K562 (cell line): ENCODE measurements around the gene CCK. TPM values are rescaled to one million over a fixed set of nuclear protein-coding genes. Genes with fewer than 3 reads are reported as not detected.

ENCODE experiments used
- ATAC-seq: fragments of 200-7000 bp; cut with Tn5 transposase; 3 replicates; pipeline ENCODE4 v1.9.1; 2020; ENCODE audit warnings: moderate library complexity
- BruUV-seq: library from RNA; stranded (reverse); fragments of 400-500 nt; replicated peaks from 2 replicates; lab custom pipeline; 2021; lab: Mats Ljungman, UMichigan
- CTCF ChIA-PET: fragments of 300-600 bp; formaldehyde crosslinking; extraction: SDS; loops from one replicate; lab custom pipeline; 2021; ENCODE audit warnings: low intra/inter-chr PET ratio; lab: Yijun Ruan, JAX
- POLR2A ChIA-PET: fragments of 300-600, 350-650 bp; sonication (Branson Sonifier 250); formaldehyde crosslinking; extraction: SDS; loops from one replicate; lab custom pipeline; 2021; ENCODE audit warnings: antibody characterized with exemption, inconsistent platforms; lab: Yijun Ruan, JAX
- DNase-seq, 4 experiments: peaks; one replicate each; pipeline versions ENCODE4 v3.0.0 to v3.0.0-alpha.2; 2011 to 2018; ENCODE audit warnings: low spot score in 3 of 4, mixed read lengths in 3 of 4; ENCODE audit errors: extremely low read depth in 1 of 4
- FAIRE-seq: peaks from 2 replicates; lab custom pipeline; 2011; peaks lifted over from hg19 to GRCh38; lab: Jason Lieb, UNC
- H2AFZ ChIP-seq: 2 replicates; pipeline ENCODE4 v1.6.0; 2011; ENCODE audit warnings: low read depth, low read length, control low read depth, inconsistent platforms
- H3K27ac ChIP-seq: fragments of 200-600 bp; 3 replicates; pipeline ENCODE4 v1.8.0; 2011; ENCODE audit warnings: low read depth, mild to moderate bottlenecking, control low read depth, inconsistent platforms, low read length, moderate library complexity, mixed read lengths; ENCODE audit errors: extremely low read depth
- H3K27me3 ChIP-seq, 2 experiments: fragments of 300-600 bp in 1 of 2; 2 replicates in 1 of 2; 3 replicates in 1 of 2; pipeline versions ENCODE4 v1.6.0 to v1.8.0; 2011; ENCODE audit warnings: inconsistent platforms in 2 of 2, low read length in 2 of 2, mild to moderate bottlenecking in 1 of 2, mixed read lengths in 1 of 2, moderate library complexity in 1 of 2; ENCODE audit not compliant: control insufficient read depth in 2 of 2, insufficient read depth in 2 of 2
- H3K36me3 ChIP-seq: fragments of 300-600 bp; 3 replicates; pipeline ENCODE4 v1.8.0; 2011; ENCODE audit warnings: mild to moderate bottlenecking, low read length, inconsistent platforms; ENCODE audit not compliant: control insufficient read depth, insufficient read depth
- H3K4me1 ChIP-seq, 2 experiments: fragments of 200-600 bp in 1 of 2; replicated peaks in 1 of 2; 2 replicates in 1 of 2; 3 replicates in 1 of 2; pipeline versions ENCODE4 v1.5.1 to v1.8.0; 2011; ENCODE audit warnings: inconsistent platforms in 2 of 2, low read length in 2 of 2, mild to moderate bottlenecking in 1 of 2, mixed read lengths in 1 of 2, moderate library complexity in 1 of 2; ENCODE audit not compliant: control insufficient read depth in 2 of 2, insufficient read depth in 2 of 2
- H3K4me2 ChIP-seq: 2 replicates; pipeline ENCODE4 v1.6.1; 2011; ENCODE audit warnings: low read length, control low read depth, inconsistent platforms, mixed read lengths; ENCODE audit not compliant: insufficient read depth
- H3K4me3 ChIP-seq: fragments of 200-600 bp; sonication (generic), shearing (Covaris generic); 2 replicates; pipeline ENCODE4 v1.5.1; 2016; ENCODE audit warnings: control low read depth, inconsistent platforms
- H3K79me2 ChIP-seq: fragments of 200-600 bp; 3 replicates; pipeline ENCODE4 v1.8.0; 2011; ENCODE audit warnings: low read length, inconsistent platforms; ENCODE audit not compliant: control insufficient read depth, insufficient read depth
- H3K9ac ChIP-seq, 2 experiments: 2 replicates each; pipeline versions ENCODE4 v1.6.0 to v1.6.1; 2011; ENCODE audit warnings: low read depth in 2 of 2, low read length in 2 of 2, control low read depth in 1 of 2, inconsistent platforms in 1 of 2, mild to moderate bottlenecking in 1 of 2, mixed read lengths in 1 of 2; ENCODE audit not compliant: insufficient read depth in 1 of 2
- H3K9me1 ChIP-seq: one replicate; pipeline ENCODE4 v1.6.0; 2011; ENCODE audit warnings: inconsistent platforms, mild to moderate bottlenecking, low read length, moderate library complexity; ENCODE audit not compliant: control insufficient read depth, insufficient read depth
- H3K9me3 ChIP-seq: replicated peaks from 2 replicates; pipeline ENCODE4 v1.5.1; 2011; ENCODE audit warnings: low read depth, low read length, inconsistent platforms; ENCODE audit not compliant: control insufficient read depth, insufficient read depth
- H4K20me1 ChIP-seq: replicated peaks from 2 replicates; pipeline ENCODE4 v1.6.1; 2011; ENCODE audit warnings: low read length, inconsistent platforms, mixed read lengths; ENCODE audit not compliant: control insufficient read depth, insufficient read depth
- CBX3 ChIP-seq, 2 experiments: IDR thresholded peaks; 1 replicate in 1 of 2; 2 replicates in 1 of 2; pipeline ENCODE4 v1.6.1; 2012; ENCODE audit warnings: inconsistent platforms in 2 of 2, low read length in 2 of 2, borderline replicate concordance in 1 of 2, control low read depth in 1 of 2
- GTF3C2 ChIP-seq: IDR thresholded peaks from 3 replicates; pipeline ENCODE4 v1.6.1; 2011; ENCODE audit warnings: borderline replicate concordance, mild to moderate bottlenecking, moderate library complexity; ENCODE audit not compliant: insufficient read length; ENCODE audit errors: extremely low read depth
- HNRNPK ChIP-seq: fragments of 200-400 bp; formaldehyde crosslinking; IDR thresholded peaks from one replicate; pipeline ENCODE4 v1.6.1; 2018; ENCODE audit warnings: mild to moderate bottlenecking, low read depth, low read length; ENCODE audit not compliant: poor library complexity, severe bottlenecking
- MLLT1 ChIP-seq, 2 experiments: fragments of 450-650 bp; IDR thresholded peaks; 2 replicates each; pipeline ENCODE4 v1.6.1; 2016
- MYNN ChIP-seq, 2 experiments: sonication (generic); formaldehyde crosslinking in 1 of 2; IDR thresholded peaks; 2 replicates each; pipeline versions ENCODE4 v1.5.0 to v1.6.1; 2016 to 2020; ENCODE audit warnings: antibody characterized with exemption in 1 of 2, missing genetic modification reagents in 1 of 2
- NFE2L1 ChIP-seq: fragments of 450-650 bp; IDR thresholded peaks from 2 replicates; pipeline ENCODE4 v1.6.1; 2016; ENCODE audit warnings: missing genetic modification characterization, low read depth, mild to moderate bottlenecking, missing compliant biosample characterization, moderate library complexity, borderline replicate concordance
- PHTF2 ChIP-seq: fragments of 250-450 bp; sonication (Bioruptor Pico); IDR thresholded peaks from 2 replicates; pipeline ENCODE4 v1.5.0; 2021; ENCODE audit warnings: mild to moderate bottlenecking
- RB1 ChIP-seq: fragments of 450-650 bp; IDR thresholded peaks from 2 replicates; pipeline ENCODE4 v1.6.1; 2017; ENCODE audit warnings: low read depth, mild to moderate bottlenecking
- SMAD4 ChIP-seq: fragments of 250-450 bp; sonication (Bioruptor Pico); conservative IDR thresholded peaks from 2 replicates; pipeline ENCODE4 v1.8.0; 2021; ENCODE audit warnings: inconsistent platforms, mild to moderate bottlenecking, moderate library complexity
- ZFP36 ChIP-seq: fragments of 150-350 bp; IDR thresholded peaks from 2 replicates; pipeline ENCODE4 v1.6.1; 2018; ENCODE audit warnings: low read length, low read depth; ENCODE audit not compliant: partially characterized antibody
- WGBS: fragments of 100-300 bp; shearing (Covaris generic); methylation state at CpG from one replicate; pipeline ENCODE4 v1.1.6; 2016; ENCODE audit warnings: low coverage, mixed read lengths; ENCODE audit not compliant: insufficient coverage; ENCODE audit errors: missing lambda C conversion rate; 5-methylcytosine and 5-hydroxymethylcytosine counted together
- in situ Hi-C: fragments of 300-500 bp; cut with MboI; formaldehyde crosslinking; loops from 4 replicates; pipeline ENCODE4 v1.15.0; 2018; ENCODE audit warnings: inconsistent platforms, mixed read lengths
- intact Hi-C: fragments of 100-400 bp; cut with micrococcal nuclease; formaldehyde crosslinking; loops from 2 replicates; pipeline ENCODE4 v1.14.2; 2022
- polyA plus RNA-seq, 8 experiments: library from polyadenylated mRNA; depleted of rRNA in 4 of 8; stranded (reverse) in 5 of 8; unstranded in 3 of 8; fragments of >200 nt; fragmentation: Nextera tagmentation in 2 of 8; fragmentation: Illumina TruSeq in 1 of 8; extraction: Ambion mirVana in 2 of 8; extraction: Trizol in 1 of 8; gene quantifications; 2 replicates each; pipeline versions ENCODE4 v1.2.1 to v1.2.3, GENCODE V29; 2011 to 2014; ENCODE audit warnings: inconsistent platforms in 1 of 8, missing spikeins in 1 of 8
- total RNA-seq, 7 experiments: library from RNA; depleted of rRNA in 6 of 7; stranded (reverse); fragments of >200 nt in 6 of 7; fragmentation: Illumina TruSeq in 2 of 7; extraction: Trizol in 2 of 7; gene quantifications; 2 replicates each; pipeline versions ENCODE4 v1.2.1 to v1.2.3, GENCODE V29; 2011 to 2021; ENCODE audit warnings: low replicate concordance in 1 of 7
- TF ChIP-seq, protein P1 (sequence below): fragments of 250-450 bp; sonication (Bioruptor Pico); IDR thresholded peaks from 2 replicates; pipeline ENCODE4 v1.5.0; 2020; ENCODE audit warnings: mild to moderate bottlenecking
- TF ChIP-seq, protein P2 (sequence below): IDR thresholded peaks from 2 replicates; pipeline ENCODE4 v1.6.1; 2014; ENCODE audit warnings: antibody characterized with exemption

CCK gene
- total and polyA plus RNA-seq, 9 of the 15 experiments (the other 6 are each of a cell fraction or from before 2014, with no cell fraction given): not detected

DNA sequence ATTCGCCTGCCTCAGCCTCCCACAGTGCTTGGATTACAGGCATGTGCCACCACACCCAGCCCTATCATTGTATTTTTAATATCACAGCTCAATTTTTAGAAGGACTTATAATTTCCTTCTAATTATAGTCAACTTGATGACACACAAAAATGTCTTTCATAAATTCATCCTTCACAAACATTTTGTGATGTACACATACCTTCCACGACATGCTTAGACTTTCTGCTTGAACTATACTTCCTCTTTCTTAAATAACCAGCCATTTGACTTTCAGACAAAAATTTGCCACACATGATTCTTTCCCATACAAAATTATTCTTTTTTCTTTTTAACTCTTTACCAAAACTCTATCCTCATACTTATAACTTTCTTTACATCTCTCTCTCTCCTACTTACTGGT, 48.4 kb upstream of the CCK start:
- ATAC-seq (no peak), DNase-seq (no peak), FAIRE-seq (no peak)
- Histone ChIP-seq H3K9me3 (no peaks in the 10 kb centered on the region), H3K9ac (no peak overlapping the region), H3K27ac (no peak overlapping the region), H4K20me1 (no peaks in the 10 kb centered on the region), H3K4me2 (no peak overlapping the region), H3K4me1 (no peaks in the 10 kb centered on the region), H3K36me3 (no peaks in the 10 kb centered on the region), H3K9me1 (no peaks in the 10 kb centered on the region), H3K4me3 (no peak overlapping the region), H3K27me3 (no peaks in the 10 kb centered on the region), H2AFZ (no peak overlapping the region), H3K79me2 (no peaks in the 10 kb centered on the region)
- 5% methylated on average over 2 of the region's 2 CpGs for WGBS
- BruUV-seq: no TSS peak
- POLR2A ChIA-PET: interaction anchor here (1.3 kb wide), 1 partner anchor 9 kb away, joined by 4 read pairs; no protein-coding TSS in a partner anchor
- intact Hi-C loops (no loop called here), in situ Hi-C loops (loop anchor here (10.0 kb wide), 1 partner anchor 1890 kb away; no protein-coding TSS in a partner anchor)
- CTCF ChIA-PET: no interaction called here
- peak in 1 of 2 experiments; percentile 42; a peak in 1 of 3 replicates for TF ChIP-seq CBX3 (IDR thresholded peaks at IDR 0.05; ENCODE audit: borderline replicate concordance in 1 of 2, low read length in 2 of 2)
- no peak for TF ChIP-seq MYNN (IDR thresholded peaks at IDR 0.05)
- no peak for TF ChIP-seq MYNN (CRISPR knock-in tag; IDR thresholded peaks at IDR 0.05)
- TF ChIP-seq ZFP36: peak; percentile 86
- TF ChIP-seq, protein P1, sequence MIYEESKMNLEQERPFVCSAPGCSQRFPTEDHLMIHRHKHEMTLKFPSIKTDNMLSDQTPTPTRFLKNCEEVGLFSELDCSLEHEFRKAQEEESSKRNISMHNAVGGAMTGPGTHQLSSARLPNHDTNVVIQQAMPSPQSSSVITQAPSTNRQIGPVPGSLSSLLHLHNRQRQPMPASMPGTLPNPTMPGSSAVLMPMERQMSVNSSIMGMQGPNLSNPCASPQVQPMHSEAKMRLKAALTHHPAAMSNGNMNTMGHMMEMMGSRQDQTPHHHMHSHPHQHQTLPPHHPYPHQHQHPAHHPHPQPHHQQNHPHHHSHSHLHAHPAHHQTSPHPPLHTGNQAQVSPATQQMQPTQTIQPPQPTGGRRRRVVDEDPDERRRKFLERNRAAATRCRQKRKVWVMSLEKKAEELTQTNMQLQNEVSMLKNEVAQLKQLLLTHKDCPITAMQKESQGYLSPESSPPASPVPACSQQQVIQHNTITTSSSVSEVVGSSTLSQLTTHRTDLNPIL (CRISPR knock-in tag): no peak
- TF ChIP-seq NFE2L1 (tag): no peak
- TF ChIP-seq PHTF2 (CRISPR knock-in tag): no peak
- no peak for TF ChIP-seq RB1
- no peak for TF ChIP-seq MLLT1 (IDR thresholded peaks at IDR 0.05)
- TF ChIP-seq GTF3C2: no peak
- TF ChIP-seq HNRNPK: no peak
- no peak for TF ChIP-seq SMAD4
- TF ChIP-seq, protein P2, sequence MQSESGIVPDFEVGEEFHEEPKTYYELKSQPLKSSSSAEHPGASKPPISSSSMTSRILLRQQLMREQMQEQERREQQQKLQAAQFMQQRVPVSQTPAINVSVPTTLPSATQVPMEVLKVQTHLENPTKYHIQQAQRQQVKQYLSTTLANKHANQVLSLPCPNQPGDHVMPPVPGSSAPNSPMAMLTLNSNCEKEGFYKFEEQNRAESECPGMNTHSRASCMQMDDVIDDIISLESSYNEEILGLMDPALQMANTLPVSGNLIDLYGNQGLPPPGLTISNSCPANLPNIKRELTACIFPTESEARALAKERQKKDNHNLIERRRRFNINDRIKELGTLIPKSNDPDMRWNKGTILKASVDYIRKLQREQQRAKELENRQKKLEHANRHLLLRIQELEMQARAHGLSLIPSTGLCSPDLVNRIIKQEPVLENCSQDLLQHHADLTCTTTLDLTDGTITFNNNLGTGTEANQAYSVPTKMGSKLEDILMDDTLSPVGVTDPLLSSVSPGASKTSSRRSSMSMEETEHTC: no peak
